ENCODE measurements around the gene FAM98B. TPM values are rescaled to one million over a fixed set of nuclear protein-coding genes. Genes with fewer than 3 reads are reported as not detected.

Gene FAM98B
- total RNA-seq, 4 donors from 2014 or later: 4.8 to 14.4 (median 9.7) TPM

GRCh38 chr15:38522922-38523321 is 69.0 kb downstream of the FAM98B start:
- intact Hi-C loops (cut with DNase I; ENCODE audit: low total_unique reads): no loop called here
- 87 to 89% methylated on average over 4 of the region's 4 CpGs for WGBS, 2 donors
- DNase-seq (ENCODE audit: low spot score in 2 of 2): no peak
- TF ChIP-seq POLR2A (IDR thresholded peaks at IDR 0.05) (no peak), CTCF (IDR thresholded peaks at IDR 0.05) (no peak)
- no peak overlapping the region for H3K4me3 ChIP-seq (ENCODE audit: low read depth, poor library complexity, severe bottlenecking)

- DNase-seq (ENCODE audit: low spot score in 2 of 2): no peak
- WGBS, 2 donors: 84 to 94% methylated on average over 5 of the region's 5 CpGs
Measured at GRCh38 chr15:38524156-38524555, 70.2 kb downstream of the FAM98B start.

GRCh38 chr15:38525489-38525888 is 71.6 kb downstream of the FAM98B start:
- 84 to 85% methylated on average over 6 of the region's 6 CpGs for whole genome bisulfite sequencing, 2 donors
- TF ChIP-seq POLR2A (IDR thresholded peaks at IDR 0.05) (no peak), CTCF (IDR thresholded peaks at IDR 0.05) (no peak)

More at GRCh38 chr15:38524156-38524555, 70.2 kb downstream of the FAM98B start:
- no peak overlapping the region for H3K4me3 ChIP-seq (ENCODE audit: low read depth, poor library complexity, severe bottlenecking)
- TF ChIP-seq POLR2A (IDR thresholded peaks at IDR 0.05) (no peak), CTCF (IDR thresholded peaks at IDR 0.05) (no peak)
- intact Hi-C loops (cut with DNase I; ENCODE audit: low total_unique reads): no loop called here

GRCh38 chr15:38526158-38526557 is 72.2 kb downstream of the FAM98B start:
- WGBS, 2 donors: 83 to 91% methylated on average over 2 of the region's 2 CpGs
- intact Hi-C loops (cut with DNase I; ENCODE audit: low total_unique reads): no loop called here
- DNase-seq (ENCODE audit: low spot score in 2 of 2): no peak
- TF ChIP-seq POLR2A (IDR thresholded peaks at IDR 0.05): no peak
- TF ChIP-seq CTCF (IDR thresholded peaks at IDR 0.05): no peak
- H3K4me3 ChIP-seq (ENCODE audit: low read depth, poor library complexity, severe bottlenecking): no peak overlapping the region

More at GRCh38 chr15:38525489-38525888, 71.6 kb downstream of the FAM98B start:
- H3K4me3 ChIP-seq (ENCODE audit: low read depth, poor library complexity, severe bottlenecking): no peak overlapping the region
- no peak for DNase-seq (ENCODE audit: low spot score in 2 of 2)
- intact Hi-C loops (cut with DNase I; ENCODE audit: low total_unique reads): no loop called here

- no peak for DNase-seq (ENCODE audit: low spot score in 2 of 2)
- TF ChIP-seq POLR2A (IDR thresholded peaks at IDR 0.05) (no peak), CTCF (IDR thresholded peaks at IDR 0.05) (no peak)
- WGBS, 2 donors: 64 to 68% methylated on average over 1 of the region's 1 CpG
- no peak overlapping the region for H3K4me3 ChIP-seq (ENCODE audit: low read depth, poor library complexity, severe bottlenecking)
- intact Hi-C loops (cut with DNase I; ENCODE audit: low total_unique reads): no loop called here
Measured at GRCh38 chr15:38528294-38528693, 74.4 kb downstream of the FAM98B start.

- WGBS, 2 donors: 90 to 100% methylated on average over 1 of the region's 1 CpG
- DNase-seq (ENCODE audit: low spot score in 2 of 2): no peak
- intact Hi-C loops (cut with DNase I; ENCODE audit: low total_unique reads): no loop called here
- H3K4me3 ChIP-seq (ENCODE audit: low read depth, poor library complexity, severe bottlenecking): no peak overlapping the region
- TF ChIP-seq CTCF (IDR thresholded peaks at IDR 0.05) (no peak), POLR2A (IDR thresholded peaks at IDR 0.05) (no peak)
Measured at GRCh38 chr15:38530113-38530512, 76.2 kb downstream of the FAM98B start.
